HG02610 (cell line): Measurements from ENCODE around the gene SLC9A1.
"Not testable (repeated sequence)": the region's sequence is repeated elsewhere in the genome, so short reads cannot be mapped to it uniquely, and the experiment has no call there.

Experiments used
- ATAC-seq: cut with Tn5 transposase; IDR thresholded peaks from one replicate; pipeline ENCODE4 v1.9.1; 2021; ENCODE audit warnings: mild to moderate bottlenecking, moderate library complexity; ENCODE audit not compliant: unreplicated experiment

SLC9A1 gene

DNA sequence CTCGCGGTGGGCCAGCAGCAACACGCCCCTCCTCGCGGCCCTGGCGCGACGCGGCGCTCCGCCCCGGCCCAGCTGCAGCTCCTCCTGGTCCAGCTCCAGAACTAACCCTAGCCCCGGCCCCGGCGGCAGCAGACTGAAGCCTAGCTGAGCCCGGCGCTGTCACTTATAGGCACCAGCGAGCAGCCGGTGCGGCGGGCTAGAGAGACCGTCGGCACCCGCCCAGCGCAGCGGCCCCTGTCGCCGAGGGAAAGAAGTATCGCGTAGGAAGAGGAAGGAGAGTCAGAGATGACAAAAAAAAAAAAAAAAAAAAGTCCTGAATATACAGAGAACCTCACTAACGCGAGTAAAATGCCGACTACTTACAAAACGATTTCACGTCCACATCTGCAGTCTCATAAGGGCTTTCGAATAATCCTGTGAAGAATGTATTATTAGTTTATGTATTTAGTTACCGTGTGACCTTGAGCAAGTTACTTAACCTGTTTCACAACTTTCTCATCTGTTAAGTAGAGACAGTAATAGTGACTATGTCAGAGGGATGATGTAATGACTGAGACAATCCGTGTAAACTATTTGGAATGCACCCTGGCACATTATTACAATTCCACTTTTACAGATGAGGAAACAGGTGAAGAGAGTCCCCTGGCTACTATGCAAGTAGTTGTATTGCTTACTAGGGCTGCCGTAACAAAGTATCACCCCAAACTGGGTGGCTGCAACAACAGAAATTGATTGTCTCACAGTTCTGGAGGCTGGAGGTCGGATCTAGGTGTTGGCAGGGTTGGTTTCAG lies at the start of gene SLC9A1:
Gene SLC9A1, minus strand, starts transcription at position 135 of the 791 bp plus-strand sequence. CDS start 791 bp downstream, outside the sequence.
- ATAC-seq, result peak; percentile 90

GRCh38 chr1:27203946-27204345 lies 49.0 kb upstream of the SLC9A1 start:
- no peak for ATAC-seq

GRCh38 chr1:27201295-27201694 lies 46.4 kb upstream of the SLC9A1 start:
- no peak for ATAC-seq

- ATAC-seq, result no peak
Observed at GRCh38 chr1:27193194-27193593, 38.3 kb upstream of the SLC9A1 start.

- ATAC-seq, result no peak
Observed at GRCh38 chr1:27192039-27192529, 37.2 kb upstream of the SLC9A1 start.

DNA sequence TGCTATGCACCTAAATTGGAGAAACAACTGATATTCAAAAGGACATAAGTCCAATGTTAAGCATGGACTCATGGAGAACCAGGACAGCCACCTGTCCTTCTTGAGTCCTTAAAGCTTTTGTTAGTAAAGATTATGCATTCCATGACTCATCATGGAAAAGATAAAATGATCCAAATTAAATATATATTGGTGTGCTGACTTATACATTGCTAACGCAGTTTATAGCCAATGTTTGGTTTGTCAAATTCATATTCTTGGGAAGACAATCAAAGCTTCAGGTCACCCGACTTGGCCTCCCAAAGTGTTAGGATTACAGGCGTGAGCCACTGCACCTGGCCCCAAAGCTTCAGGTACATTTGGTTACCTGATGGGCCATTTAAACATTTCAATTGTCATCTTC lies 29.7 kb upstream of the SLC9A1 start:
- ATAC-seq, result not testable (repeated sequence)

DNA sequence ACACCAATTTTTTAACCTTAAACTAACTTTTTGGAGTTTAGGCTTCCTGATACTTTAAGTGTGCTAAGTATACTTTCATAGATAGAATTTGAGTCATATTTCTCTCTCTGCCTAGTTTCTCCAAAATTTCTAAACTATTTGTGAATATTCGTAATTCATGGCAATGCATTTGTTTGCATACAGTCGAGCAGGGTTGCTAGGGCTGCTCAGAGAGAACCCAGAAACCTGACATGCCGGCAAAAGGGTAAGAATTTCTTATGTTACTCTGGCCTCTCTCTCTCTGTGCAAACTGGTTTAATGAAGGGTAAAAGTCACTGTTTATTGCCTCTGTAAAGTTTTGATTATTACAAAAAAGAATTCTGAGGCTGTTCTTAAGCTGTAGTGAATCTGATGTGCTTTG lies 25.1 kb upstream of the SLC9A1 start:
- no peak for ATAC-seq

GRCh38 chr1:27179379-27179778 lies 24.5 kb upstream of the SLC9A1 start:
- ATAC-seq, result no peak

DNA sequence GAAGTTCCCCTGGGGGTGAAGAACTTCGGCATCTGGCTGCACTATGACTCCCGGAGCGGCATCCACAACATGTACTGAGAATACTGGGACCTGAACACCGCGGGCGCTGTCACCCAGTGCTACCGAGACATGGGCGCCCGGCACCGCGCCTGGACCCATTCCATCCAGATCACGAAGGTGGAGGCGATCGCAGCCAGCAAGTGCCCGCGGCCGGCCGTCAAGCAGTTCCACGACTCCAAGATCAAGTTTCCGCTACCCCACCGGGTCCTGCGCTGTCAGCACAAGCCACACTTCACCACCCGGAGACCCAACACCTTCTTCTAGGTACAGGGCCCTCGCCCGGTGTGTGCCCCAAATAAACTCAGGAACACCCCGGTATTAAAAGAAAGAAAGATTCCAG lies 22.0 kb upstream of the SLC9A1 start:
- no peak for ATAC-seq

DNA sequence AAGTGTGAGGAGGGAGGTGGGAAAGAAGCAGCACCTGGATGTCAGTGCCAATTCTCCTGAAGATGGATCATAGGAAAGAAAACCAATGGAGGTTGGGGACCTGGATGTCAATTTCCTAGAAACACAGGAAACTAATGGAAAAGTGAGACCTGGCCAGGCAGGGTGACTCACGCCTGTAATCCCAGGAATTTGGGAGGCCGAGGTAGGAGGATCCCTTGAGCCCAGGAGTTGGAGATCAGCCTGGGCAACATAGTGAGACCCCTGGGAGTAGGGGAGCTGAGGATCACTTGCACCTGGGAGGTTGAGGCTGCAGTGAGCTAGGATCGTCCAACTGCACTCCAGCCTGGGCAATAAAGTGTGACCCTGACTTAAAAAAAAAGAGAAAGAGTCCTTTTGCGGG lies 21.4 kb upstream of the SLC9A1 start:
- ATAC-seq, result no peak

DNA sequence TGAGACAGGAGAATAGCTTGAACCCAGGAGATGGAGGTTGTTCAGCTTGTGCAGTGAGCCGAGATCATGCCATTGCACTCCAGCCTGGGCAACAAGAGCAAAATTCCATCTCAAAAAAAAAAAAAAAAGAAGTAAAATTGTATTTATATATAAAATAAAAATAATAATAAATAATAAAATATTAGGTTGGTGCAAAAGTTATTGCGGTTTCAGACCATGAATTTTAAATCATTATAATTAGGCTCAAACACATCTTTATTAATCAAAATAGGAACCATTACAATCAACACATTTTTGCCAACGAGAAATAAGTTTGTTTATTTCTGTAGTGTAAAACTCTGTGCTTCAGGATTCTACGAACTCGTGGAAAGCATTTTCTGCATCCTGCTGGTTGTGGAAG lies 18.1 kb upstream of the SLC9A1 start:
- not testable (repeated sequence) for ATAC-seq

GRCh38 chr1:27166929-27167328 lies 12.0 kb upstream of the SLC9A1 start:
- ATAC-seq, result no peak

DNA sequence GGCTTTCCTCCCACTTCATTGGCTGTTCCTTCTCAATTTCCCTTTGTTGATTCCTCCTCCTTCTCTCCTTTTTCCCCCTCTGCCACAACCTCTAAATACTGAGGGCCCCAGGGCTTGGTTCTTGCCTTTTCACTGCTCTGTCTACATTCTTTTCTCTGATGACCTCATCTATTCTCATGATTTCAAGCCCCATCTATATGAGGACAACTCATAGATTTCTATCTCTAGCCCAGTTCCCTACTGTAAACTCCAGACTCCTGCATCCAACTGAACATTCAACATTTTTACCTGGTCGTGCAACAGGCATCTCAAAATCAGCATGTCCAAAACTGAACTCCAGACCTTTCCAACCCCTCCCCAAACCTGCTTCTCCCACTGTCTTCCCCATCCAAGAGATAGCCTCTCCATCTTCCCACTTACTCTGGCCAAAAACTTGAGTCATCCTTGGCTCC lies 11.5 kb upstream of the SLC9A1 start:
- ATAC-seq, result no peak

GRCh38 chr1:27163093-27163492 lies 8.2 kb upstream of the SLC9A1 start:
- ATAC-seq, result no peak

GRCh38 chr1:27162090-27162489 lies 7.2 kb upstream of the SLC9A1 start:
- no peak for ATAC-seq

- no peak for ATAC-seq
Observed at GRCh38 chr1:27161594-27161993, 6.7 kb upstream of the SLC9A1 start.

- ATAC-seq, result no peak
Observed at GRCh38 chr1:27157194-27157593, 2.3 kb upstream of the SLC9A1 start.

GRCh38 chr1:27154469-27154990 lies 395 bp downstream of the SLC9A1 start:
- ATAC-seq, result peak; percentile 18

DNA sequence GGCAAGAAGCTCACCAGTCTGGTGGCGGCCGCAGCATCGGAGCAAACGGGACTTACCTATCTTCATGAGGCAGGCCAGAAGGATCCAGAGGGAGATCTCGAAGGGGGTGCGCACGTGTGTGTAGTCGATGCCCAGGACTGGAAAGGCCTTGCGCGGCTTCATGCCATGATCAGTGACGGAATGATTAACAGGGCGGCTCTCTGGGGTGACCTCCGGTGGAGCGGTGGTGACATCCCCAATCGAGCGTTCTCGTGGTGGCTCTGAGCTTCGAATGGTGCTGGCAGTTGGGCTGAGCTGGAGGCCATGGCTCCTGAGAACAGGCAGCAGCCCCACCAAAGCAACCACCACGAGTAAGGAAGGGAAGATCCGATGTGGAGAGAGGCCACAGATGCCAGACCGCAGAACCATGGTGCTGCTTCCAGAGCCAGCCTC lies 982 bp downstream of the SLC9A1 start:
- no peak for ATAC-seq

DNA sequence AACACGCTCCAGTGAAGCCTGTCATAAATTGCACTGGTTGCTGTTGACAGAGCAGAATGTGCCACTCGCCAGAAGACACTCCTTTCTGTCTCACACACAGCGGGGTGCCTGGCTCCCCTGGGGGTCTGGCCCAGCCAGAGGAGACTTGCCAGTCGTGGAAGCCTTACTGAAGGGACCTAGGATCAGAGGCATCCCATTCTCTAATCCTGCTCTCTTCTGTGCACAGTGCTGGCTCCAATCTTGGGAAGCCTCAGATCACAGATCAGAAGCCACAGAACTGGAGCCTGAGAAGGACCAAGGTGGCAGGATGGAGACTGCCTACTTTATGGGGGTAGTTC lies 1.4 kb downstream of the SLC9A1 start:
- no peak for ATAC-seq

- ATAC-seq, result no peak
Observed at GRCh38 chr1:27152829-27153548, 1.9 kb downstream of the SLC9A1 start.
